WTC11 (cell line): ENCODE results near the gene MED4. TPM values are rescaled to one million over a fixed set of nuclear protein-coding genes. Genes with fewer than 3 reads are reported as not detected.

Experiments used
- ATAC-seq: fragments of 200-7000 bp; cut with Tn5 transposase; 2 replicates; pipeline ENCODE4 v1.10.0; 2021; ENCODE audit warnings: mild to moderate bottlenecking, moderate library complexity
- CTCF ChIA-PET: fragments of 300-600 bp; sonication (Branson Sonifier 250); formaldehyde crosslinking; loops from one replicate; lab custom pipeline; 2021; ENCODE audit warnings: antibody characterized with exemption; lab: Charles Lee
- POLR2A ChIA-PET: fragments of 350-600 bp; sonication (Branson Sonifier 250); formaldehyde crosslinking; loops from one replicate; lab custom pipeline; 2021; ENCODE audit warnings: antibody characterized with exemption; lab: Charles Lee
- DNase-seq: peaks from one replicate; pipeline ENCODE4 v3.0.0; 2021; ENCODE audit warnings: low spot score
- H3K27ac Mint-ChIP-seq: 2 replicates; pipeline ENCODE4 v1.8.0; 2021; ENCODE audit warnings: mixed read lengths
- H3K27me3 Mint-ChIP-seq: 2 replicates; pipeline ENCODE4 v1.8.0; 2021; ENCODE audit warnings: low read depth, mild to moderate bottlenecking, moderate library complexity, mixed read lengths
- H3K36me3 Mint-ChIP-seq: 2 replicates; pipeline ENCODE4 v1.8.0; 2021; ENCODE audit warnings: mixed read lengths
- H3K4me1 Mint-ChIP-seq: 2 replicates; pipeline ENCODE4 v1.8.0; 2022; ENCODE audit warnings: mixed read lengths
- H3K4me3 Mint-ChIP-seq: 2 replicates; pipeline ENCODE4 v1.8.0; 2021; ENCODE audit warnings: mild to moderate bottlenecking, moderate library complexity, mixed read lengths
- H3K9me3 Mint-ChIP-seq: 2 replicates; pipeline ENCODE4 v1.8.0; 2021; ENCODE audit warnings: mixed read lengths
- ATF3 ChIP-seq: sonication (generic); formaldehyde crosslinking; conservative IDR thresholded peaks from 2 replicates; pipeline ENCODE4 v1.8.1; 2022; ENCODE audit warnings: mild to moderate bottlenecking, missing genetic modification reagents
- ELF4 ChIP-seq: sonication (generic); formaldehyde crosslinking; IDR thresholded peaks from 2 replicates; pipeline ENCODE4 v1.8.1; 2022; ENCODE audit warnings: low read depth, mild to moderate bottlenecking, moderate library complexity, missing genetic modification reagents
- FOXP1 ChIP-seq: sonication (generic); formaldehyde crosslinking; IDR thresholded peaks from 2 replicates; pipeline ENCODE4 v1.8.0; 2022; ENCODE audit warnings: missing genetic modification reagents, mild to moderate bottlenecking, moderate library complexity, borderline replicate concordance
- HMGA2 ChIP-seq: fragments of 250-450 bp; sonication (Bioruptor Pico); IDR thresholded peaks from 2 replicates; pipeline ENCODE4 v1.4.0; 2021; ENCODE audit warnings: mild to moderate bottlenecking, moderate library complexity
- NFATC4 ChIP-seq: fragments of 250-450 bp; sonication (Bioruptor Pico); IDR thresholded peaks from 2 replicates; pipeline ENCODE4 v1.9.0; 2021; ENCODE audit warnings: mild to moderate bottlenecking
- NFYB ChIP-seq: sonication (generic); formaldehyde crosslinking; conservative IDR thresholded peaks from 2 replicates; pipeline ENCODE4 v1.8.0; 2022; ENCODE audit warnings: low read depth, missing genetic modification reagents
- PREB ChIP-seq: sonication (generic); formaldehyde crosslinking; IDR thresholded peaks from 2 replicates; pipeline ENCODE4 v1.8.1; 2022; ENCODE audit warnings: mild to moderate bottlenecking, missing genetic modification reagents, moderate library complexity, borderline replicate concordance
- PRRX2 ChIP-seq: fragments of 250-450 bp; sonication (Bioruptor Pico); IDR thresholded peaks from 2 replicates; pipeline ENCODE4 v1.8.0; 2021; ENCODE audit warnings: mild to moderate bottlenecking
- ZMAT4 ChIP-seq: fragments of 250-450 bp; sonication (Bioruptor Pico); IDR thresholded peaks from 2 replicates; pipeline ENCODE4 v1.9.0; 2021; ENCODE audit warnings: mild to moderate bottlenecking
- ZNF138 ChIP-seq: sonication (generic); formaldehyde crosslinking; conservative IDR thresholded peaks from 2 replicates; pipeline ENCODE4 v1.8.1; 2022; ENCODE audit warnings: mild to moderate bottlenecking, moderate library complexity, missing genetic modification reagents
- ZNF396 ChIP-seq: fragments of 250-450 bp; sonication (Bioruptor Pico); IDR thresholded peaks from 2 replicates; pipeline ENCODE4 v1.8.0; 2021; ENCODE audit warnings: mild to moderate bottlenecking, moderate library complexity, borderline replicate concordance
- ZNF423 ChIP-seq: fragments of 250-450 bp; sonication (Bioruptor Pico); IDR thresholded peaks from 2 replicates; pipeline ENCODE4 v2.1.2; 2022; ENCODE audit warnings: mild to moderate bottlenecking, moderate library complexity
- total RNA-seq: library from RNA; stranded (reverse); gene quantifications from 3 replicates; pipeline ENCODE4 v1.2.3, GENCODE V29; 2021
- TF ChIP-seq, protein P1 (sequence below): fragments of 250-450 bp; sonication (Bioruptor Pico); IDR thresholded peaks from 2 replicates; pipeline ENCODE4 v1.8.0; 2021; ENCODE audit warnings: mild to moderate bottlenecking
- TF ChIP-seq, protein P2 (sequence below): fragments of 250-450 bp; sonication (Bioruptor Pico); IDR thresholded peaks from 2 replicates; pipeline ENCODE4 v1.9.0; 2021; ENCODE audit warnings: mild to moderate bottlenecking, borderline replicate concordance
- TF ChIP-seq, protein P3 (sequence below): sonication (generic); formaldehyde crosslinking; IDR thresholded peaks from 2 replicates; pipeline ENCODE4 v1.8.0; 2022; ENCODE audit warnings: mild to moderate bottlenecking, missing genetic modification reagents
- TF ChIP-seq, protein P4 (sequence below): fragments of 250-450 bp; sonication (Bioruptor Pico); IDR thresholded peaks from 2 replicates; pipeline ENCODE4 v1.9.0; 2021; ENCODE audit warnings: moderate library complexity, mild to moderate bottlenecking, inconsistent platforms, borderline replicate concordance
- TF ChIP-seq, protein P5 (sequence below): sonication (generic); formaldehyde crosslinking; IDR thresholded peaks from 2 replicates; pipeline ENCODE4 v1.8.1; 2022; ENCODE audit warnings: low read depth, missing genetic modification reagents, borderline replicate concordance
- TF ChIP-seq, protein P6 (sequence below): sonication (generic); formaldehyde crosslinking; IDR thresholded peaks from 2 replicates; pipeline ENCODE4 v1.8.1; 2023; ENCODE audit warnings: mild to moderate bottlenecking, moderate library complexity, missing genetic modification reagents
- TF ChIP-seq, protein P7 (sequence below): fragments of 250-450 bp; sonication (Bioruptor Pico); conservative IDR thresholded peaks from 2 replicates; pipeline ENCODE4 v1.9.0; 2021; ENCODE audit warnings: mild to moderate bottlenecking

MED4 gene
- total RNA-seq, 1 experiment from 2014 or later: 48.1 TPM

DNA sequence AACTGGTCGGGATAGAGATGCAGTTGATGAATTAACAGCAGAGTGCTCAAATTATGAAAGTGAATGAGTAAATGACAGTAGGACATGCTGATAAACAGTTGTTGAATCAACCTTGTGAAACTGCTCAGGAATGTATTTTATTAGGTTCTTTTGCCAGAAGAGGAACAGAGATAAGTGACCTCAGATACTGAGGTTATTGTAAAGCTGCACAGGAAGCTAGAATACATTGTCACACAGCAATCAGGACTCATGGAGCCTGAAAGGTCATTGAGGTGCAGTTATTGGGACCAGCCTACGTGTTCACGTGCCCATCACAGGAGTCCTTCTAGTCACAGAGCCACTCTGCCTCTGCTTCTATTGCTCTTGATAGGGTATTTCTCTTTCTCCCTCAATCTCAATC is 47.5 kb upstream of the MED4 start:
- H3K36me3 Mint-ChIP-seq: peaks cover 6% of the 10 kb centered on the region; the same call in 1 of the 2 replicates
- ATAC-seq (no peak), DNase-seq (no peak)
- ChIA-PET CTCF (no interaction called here), POLR2A (no interaction called here)
- H3K27ac Mint-ChIP-seq: no peak overlapping the region
- peaks cover 27% of the 10 kb centered on the region for H3K9me3 Mint-ChIP-seq
- 0 out of 2 replicates have a peak, but pooled peaks cover 3% of the 10 kb centered on the region for H3K27me3 Mint-ChIP-seq
- H3K4me1 Mint-ChIP-seq: no peaks in the 10 kb centered on the region
- TF ChIP-seq NFYB (CRISPR knock-in tag): no peak
- no peak for TF ChIP-seq HMGA2
- no peak for TF ChIP-seq PRRX2 (CRISPR knock-in tag)
- TF ChIP-seq NFATC4 (CRISPR knock-in tag): no peak
- TF ChIP-seq, protein P1, sequence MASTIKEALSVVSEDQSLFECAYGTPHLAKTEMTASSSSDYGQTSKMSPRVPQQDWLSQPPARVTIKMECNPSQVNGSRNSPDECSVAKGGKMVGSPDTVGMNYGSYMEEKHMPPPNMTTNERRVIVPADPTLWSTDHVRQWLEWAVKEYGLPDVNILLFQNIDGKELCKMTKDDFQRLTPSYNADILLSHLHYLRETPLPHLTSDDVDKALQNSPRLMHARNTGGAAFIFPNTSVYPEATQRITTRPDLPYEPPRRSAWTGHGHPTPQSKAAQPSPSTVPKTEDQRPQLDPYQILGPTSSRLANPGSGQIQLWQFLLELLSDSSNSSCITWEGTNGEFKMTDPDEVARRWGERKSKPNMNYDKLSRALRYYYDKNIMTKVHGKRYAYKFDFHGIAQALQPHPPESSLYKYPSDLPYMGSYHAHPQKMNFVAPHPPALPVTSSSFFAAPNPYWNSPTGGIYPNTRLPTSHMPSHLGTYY (CRISPR knock-in tag): no peak
- TF ChIP-seq, protein P2, sequence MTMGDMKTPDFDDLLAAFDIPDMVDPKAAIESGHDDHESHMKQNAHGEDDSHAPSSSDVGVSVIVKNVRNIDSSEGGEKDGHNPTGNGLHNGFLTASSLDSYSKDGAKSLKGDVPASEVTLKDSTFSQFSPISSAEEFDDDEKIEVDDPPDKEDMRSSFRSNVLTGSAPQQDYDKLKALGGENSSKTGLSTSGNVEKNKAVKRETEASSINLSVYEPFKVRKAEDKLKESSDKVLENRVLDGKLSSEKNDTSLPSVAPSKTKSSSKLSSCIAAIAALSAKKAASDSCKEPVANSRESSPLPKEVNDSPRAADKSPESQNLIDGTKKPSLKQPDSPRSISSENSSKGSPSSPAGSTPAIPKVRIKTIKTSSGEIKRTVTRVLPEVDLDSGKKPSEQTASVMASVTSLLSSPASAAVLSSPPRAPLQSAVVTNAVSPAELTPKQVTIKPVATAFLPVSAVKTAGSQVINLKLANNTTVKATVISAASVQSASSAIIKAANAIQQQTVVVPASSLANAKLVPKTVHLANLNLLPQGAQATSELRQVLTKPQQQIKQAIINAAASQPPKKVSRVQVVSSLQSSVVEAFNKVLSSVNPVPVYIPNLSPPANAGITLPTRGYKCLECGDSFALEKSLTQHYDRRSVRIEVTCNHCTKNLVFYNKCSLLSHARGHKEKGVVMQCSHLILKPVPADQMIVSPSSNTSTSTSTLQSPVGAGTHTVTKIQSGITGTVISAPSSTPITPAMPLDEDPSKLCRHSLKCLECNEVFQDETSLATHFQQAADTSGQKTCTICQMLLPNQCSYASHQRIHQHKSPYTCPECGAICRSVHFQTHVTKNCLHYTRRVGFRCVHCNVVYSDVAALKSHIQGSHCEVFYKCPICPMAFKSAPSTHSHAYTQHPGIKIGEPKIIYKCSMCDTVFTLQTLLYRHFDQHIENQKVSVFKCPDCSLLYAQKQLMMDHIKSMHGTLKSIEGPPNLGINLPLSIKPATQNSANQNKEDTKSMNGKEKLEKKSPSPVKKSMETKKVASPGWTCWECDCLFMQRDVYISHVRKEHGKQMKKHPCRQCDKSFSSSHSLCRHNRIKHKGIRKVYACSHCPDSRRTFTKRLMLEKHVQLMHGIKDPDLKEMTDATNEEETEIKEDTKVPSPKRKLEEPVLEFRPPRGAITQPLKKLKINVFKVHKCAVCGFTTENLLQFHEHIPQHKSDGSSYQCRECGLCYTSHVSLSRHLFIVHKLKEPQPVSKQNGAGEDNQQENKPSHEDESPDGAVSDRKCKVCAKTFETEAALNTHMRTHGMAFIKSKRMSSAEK (CRISPR knock-in tag): no peak
- TF ChIP-seq, protein P3, sequence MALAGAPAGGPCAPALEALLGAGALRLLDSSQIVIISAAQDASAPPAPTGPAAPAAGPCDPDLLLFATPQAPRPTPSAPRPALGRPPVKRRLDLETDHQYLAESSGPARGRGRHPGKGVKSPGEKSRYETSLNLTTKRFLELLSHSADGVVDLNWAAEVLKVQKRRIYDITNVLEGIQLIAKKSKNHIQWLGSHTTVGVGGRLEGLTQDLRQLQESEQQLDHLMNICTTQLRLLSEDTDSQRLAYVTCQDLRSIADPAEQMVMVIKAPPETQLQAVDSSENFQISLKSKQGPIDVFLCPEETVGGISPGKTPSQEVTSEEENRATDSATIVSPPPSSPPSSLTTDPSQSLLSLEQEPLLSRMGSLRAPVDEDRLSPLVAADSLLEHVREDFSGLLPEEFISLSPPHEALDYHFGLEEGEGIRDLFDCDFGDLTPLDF (CRISPR knock-in tag): no peak
- no peak for TF ChIP-seq ATF3
- no peak for TF ChIP-seq ELF4 (CRISPR knock-in tag)
- no peak for TF ChIP-seq ZNF396 (CRISPR knock-in tag)
- no peak for TF ChIP-seq ZNF423 (CRISPR knock-in tag)
- TF ChIP-seq ZNF138 (CRISPR knock-in tag): no peak
- TF ChIP-seq ZMAT4: no peak
- no peak for TF ChIP-seq PREB (CRISPR knock-in tag)
- TF ChIP-seq, protein P4, sequence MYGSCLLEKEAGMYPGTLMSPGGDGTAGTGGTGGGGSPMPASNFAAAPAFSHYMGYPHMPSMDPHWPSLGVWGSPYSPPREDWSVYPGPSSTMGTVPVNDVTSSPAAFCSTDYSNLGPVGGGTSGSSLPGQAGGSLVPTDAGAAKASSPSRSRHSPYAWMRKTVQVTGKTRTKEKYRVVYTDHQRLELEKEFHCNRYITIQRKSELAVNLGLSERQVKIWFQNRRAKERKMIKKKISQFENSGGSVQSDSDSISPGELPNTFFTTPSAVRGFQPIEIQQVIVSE: no peak
- no peak overlapping the region for H3K4me3 Mint-ChIP-seq

DNA sequence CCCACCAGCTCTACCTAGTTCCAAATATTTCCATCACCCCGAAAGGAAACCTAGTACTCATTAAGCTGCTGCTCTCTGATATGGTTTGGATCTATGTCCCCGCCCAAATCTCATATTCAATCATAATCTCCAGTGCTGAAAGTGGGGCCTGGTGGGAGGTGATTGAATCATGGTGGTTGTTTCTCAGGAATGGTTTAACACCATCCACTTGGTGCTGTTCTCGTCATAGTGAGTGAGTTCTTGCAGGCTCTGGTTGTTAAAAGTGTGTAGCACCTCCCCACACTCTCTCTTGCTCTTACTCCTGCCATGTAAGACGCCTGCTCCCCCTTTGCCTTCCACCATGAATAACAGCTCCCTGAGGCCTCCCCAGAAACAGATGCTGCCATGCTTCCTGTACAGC is 43.4 kb upstream of the MED4 start:
- Mint-ChIP-seq H3K4me3 (no peak overlapping the region), H3K4me1 (no peaks in the 10 kb centered on the region), H3K9me3 (peaks cover 16% of the 10 kb centered on the region), H3K36me3 (peaks cover 6% of the 10 kb centered on the region; the same call in 1 of the 2 replicates), H3K27ac (no peak overlapping the region), H3K27me3 (0 out of 2 replicates have a peak, but pooled peaks cover 3% of the 10 kb centered on the region)
- CTCF ChIA-PET: no interaction called here
- DNase-seq: no peak
- no peak for ATAC-seq
- POLR2A ChIA-PET: no interaction called here
- TF ChIP-seq, protein P5, sequence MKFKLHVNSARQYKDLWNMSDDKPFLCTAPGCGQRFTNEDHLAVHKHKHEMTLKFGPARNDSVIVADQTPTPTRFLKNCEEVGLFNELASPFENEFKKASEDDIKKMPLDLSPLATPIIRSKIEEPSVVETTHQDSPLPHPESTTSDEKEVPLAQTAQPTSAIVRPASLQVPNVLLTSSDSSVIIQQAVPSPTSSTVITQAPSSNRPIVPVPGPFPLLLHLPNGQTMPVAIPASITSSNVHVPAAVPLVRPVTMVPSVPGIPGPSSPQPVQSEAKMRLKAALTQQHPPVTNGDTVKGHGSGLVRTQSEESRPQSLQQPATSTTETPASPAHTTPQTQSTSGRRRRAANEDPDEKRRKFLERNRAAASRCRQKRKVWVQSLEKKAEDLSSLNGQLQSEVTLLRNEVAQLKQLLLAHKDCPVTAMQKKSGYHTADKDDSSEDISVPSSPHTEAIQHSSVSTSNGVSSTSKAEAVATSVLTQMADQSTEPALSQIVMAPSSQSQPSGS (CRISPR knock-in tag): no peak
- no peak for TF ChIP-seq FOXP1 (CRISPR knock-in tag)
- TF ChIP-seq, protein P6, sequence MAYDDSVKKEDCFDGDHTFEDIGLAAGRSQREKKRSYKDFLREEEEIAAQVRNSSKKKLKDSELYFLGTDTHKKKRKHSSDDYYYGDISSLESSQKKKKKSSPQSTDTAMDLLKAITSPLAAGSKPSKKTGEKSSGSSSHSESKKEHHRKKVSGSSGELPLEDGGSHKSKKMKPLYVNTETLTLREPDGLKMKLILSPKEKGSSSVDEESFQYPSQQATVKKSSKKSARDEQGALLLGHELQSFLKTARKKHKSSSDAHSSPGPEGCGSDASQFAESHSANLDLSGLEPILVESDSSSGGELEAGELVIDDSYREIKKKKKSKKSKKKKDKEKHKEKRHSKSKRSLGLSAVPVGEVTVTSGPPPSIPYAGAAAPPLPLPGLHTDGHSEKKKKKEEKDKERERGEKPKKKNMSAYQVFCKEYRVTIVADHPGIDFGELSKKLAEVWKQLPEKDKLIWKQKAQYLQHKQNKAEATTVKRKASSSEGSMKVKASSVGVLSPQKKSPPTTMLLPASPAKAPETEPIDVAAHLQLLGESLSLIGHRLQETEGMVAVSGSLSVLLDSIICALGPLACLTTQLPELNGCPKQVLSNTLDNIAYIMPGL (CRISPR knock-in tag): no peak
- TF ChIP-seq, protein P7, sequence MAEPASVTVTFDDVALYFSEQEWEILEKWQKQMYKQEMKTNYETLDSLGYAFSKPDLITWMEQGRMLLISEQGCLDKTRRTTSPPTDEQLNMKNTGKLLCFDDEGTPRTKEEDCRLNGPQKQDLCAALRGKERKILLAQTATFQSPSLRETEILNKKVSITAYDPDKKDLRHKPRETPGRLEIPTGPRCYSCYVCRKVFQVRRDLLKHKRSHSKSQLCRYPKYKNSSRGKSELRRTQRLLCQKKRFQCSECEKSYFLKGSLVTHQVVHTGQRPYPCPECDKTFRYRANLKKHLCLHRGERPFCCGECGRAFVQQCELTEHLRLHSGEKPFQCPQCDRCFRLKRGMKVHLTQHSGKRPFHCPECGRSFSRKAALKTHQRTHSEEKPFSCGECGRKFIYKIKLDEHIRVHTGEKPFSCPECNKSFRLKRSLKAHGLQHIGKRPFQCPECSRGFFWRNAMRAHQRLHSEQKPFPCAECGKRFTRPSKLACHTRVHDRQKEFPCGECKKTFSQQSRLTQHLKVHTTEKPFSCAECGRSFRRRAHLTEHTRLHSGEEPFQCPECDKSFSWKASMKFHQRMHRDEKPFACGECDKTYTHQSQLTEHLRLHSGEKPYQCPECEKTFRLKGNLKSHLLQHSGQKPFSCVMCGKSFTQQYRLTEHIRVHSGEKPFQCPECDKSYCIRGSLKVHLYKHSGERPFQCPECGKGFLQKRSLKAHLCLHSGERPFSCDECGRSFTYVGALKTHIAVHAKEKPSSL (CRISPR knock-in tag): no peak
